Measurements from ENCODE around the gene DSP. TPM values are rescaled to one million over a fixed set of nuclear protein-coding genes. Genes with fewer than 3 reads are reported as not detected.

The DSP gene
- total RNA-seq, 1 experiment from 2014 or later, result 104 TPM

GRCh38 chr6:7502743-7503142 is 38.7 kb upstream of the DSP start:
- RAD21 ChIA-PET (ENCODE audit: low non-redundant PET in 1 of 2, low total read pairs in 2 of 2, uncharacterized antibody in 2 of 2, unreplicated experiment in 2 of 2), result no interaction called here
- no TSS peak for BruUV-seq (replicated peaks)
- Histone ChIP-seq H3K27ac (ENCODE audit: low read depth, low read length) (no peak overlapping the region), H3K9me2 (ENCODE audit: insufficient read depth) (no peaks in the 10 kb centered on the region), H4K20me1 (ENCODE audit: insufficient read depth) (no peaks in the 10 kb centered on the region), H3K27me3 (ENCODE audit: insufficient read depth, low read length) (no peaks in the 10 kb centered on the region), H3K4me2 (ENCODE audit: low read length) (no peak overlapping the region), H3K36me3 (ENCODE audit: control insufficient read depth in 1 of 2, insufficient read depth in 2 of 2, low read length in 2 of 2) (no peaks in the 10 kb centered on the region), H2AFZ (ENCODE audit: low read depth, low read length, poor library complexity, severe bottlenecking) (no peak overlapping the region), H3K4me3 (replicated peaks in 1 of 2; ENCODE audit: low read depth in 1 of 2, low read length in 2 of 2) (no peak overlapping the region), H3K4me1 (ENCODE audit: control insufficient read depth in 1 of 2, insufficient read depth in 2 of 2, low read length in 2 of 2) (peaks cover 24 to 44% of the 10 kb centered on the region in 2 experiments), H3K79me2 (ENCODE audit: insufficient read depth, low read length) (no peaks in the 10 kb centered on the region), H3K9ac (ENCODE audit: low read length) (no peak overlapping the region), H3K9me3 (ENCODE audit: control insufficient read depth in 1 of 2, insufficient read depth in 1 of 2, low read depth in 1 of 2, low read length in 2 of 2) (no peaks in the 10 kb centered on the region)
- intact Hi-C loops (cut with micrococcal nuclease), result no loop called here
- DNase-seq (ENCODE audit: low read depth, low spot score) (no peak), ATAC-seq (no peak)
- POLR2A ChIA-PET, result no interaction called here
- CTCF ChIA-PET, result no interaction called here
- TF ChIP-seq JUND (IDR thresholded peaks at IDR 0.05) (no peak), EGR1 (IDR thresholded peaks at IDR 0.05; ENCODE audit: low read depth) (no peak), ATF3 (IDR thresholded peaks at IDR 0.05) (no peak), POLR2AphosphoS5 (IDR thresholded peaks at IDR 0.05; ENCODE audit: low read depth, low read length) (no peak), FOSL1 (IDR thresholded peaks at IDR 0.05; ENCODE audit: low read depth) (no peak), ZNF274 (IDR thresholded peaks at IDR 0.05; ENCODE audit: low read depth, low read length) (no peak), REST (IDR thresholded peaks at IDR 0.05; ENCODE audit: low read depth) (no peak), CEBPB (IDR thresholded peaks at IDR 0.05; ENCODE audit: low read depth) (no peak), EZH2phosphoT487 (IDR thresholded peaks at IDR 0.05; ENCODE audit: borderline replicate concordance) (no peak), ELF1 (IDR thresholded peaks at IDR 0.05; ENCODE audit: borderline replicate concordance, low read depth) (no peak), YY1 (IDR thresholded peaks at IDR 0.05; ENCODE audit: extremely low read depth, insufficient replicate concordance, low read depth, low read length) (no peak), CBX3 (IDR thresholded peaks at IDR 0.05; ENCODE audit: low read depth) (no peak), RAD21 (IDR thresholded peaks at IDR 0.05; ENCODE audit: low read depth) (no peak)

Data from HCT116 (cell line).